GM12878 (cell line): Measurements from ENCODE around the gene EDC4.

Experiments
- CBFB ChIP-seq: IDR thresholded peaks from 2 replicates; pipeline ENCODE4 v1.6.1; 2016; ENCODE audit warnings: antibody characterized with exemption, low read depth
- EP300 ChIP-seq, 2 experiments: fragments of 150-350 bp in 1 of 2; IDR thresholded peaks; 2 replicates each; pipeline ENCODE4 v1.6.1; 2011 to 2012; ENCODE audit warnings: low read depth in 2 of 2, low read length in 2 of 2, borderline replicate concordance in 1 of 2, improper control_type of control experiment in 1 of 2, inconsistent platforms in 1 of 2; ENCODE audit not compliant: control insufficient read depth in 1 of 2
- FOXM1 ChIP-seq: IDR thresholded peaks from 2 replicates; pipeline ENCODE4 v1.6.1; 2012; ENCODE audit warnings: low read depth, mild to moderate bottlenecking, inconsistent platforms, low read length, moderate library complexity
- HDAC6 ChIP-seq: fragments of 200-600 bp; sonication (generic); IDR thresholded peaks from one replicate; pipeline ENCODE4 v1.8.0; 2017; ENCODE audit warnings: antibody characterized with exemption; ENCODE audit not compliant: unreplicated experiment
- JUNB ChIP-seq: IDR thresholded peaks from 2 replicates; pipeline ENCODE4 v1.6.1; 2016; ENCODE audit warnings: antibody characterized with exemption, mild to moderate bottlenecking
- MYC ChIP-seq: IDR thresholded peaks from 2 replicates; pipeline ENCODE4 v1.6.1; 2011; ENCODE audit warnings: mild to moderate bottlenecking, low read length, moderate library complexity, inconsistent platforms; ENCODE audit not compliant: insufficient read depth, insufficient replicate concordance, insufficient read length, severe bottlenecking
- NBN ChIP-seq: fragments of 450-650 bp; IDR thresholded peaks from 2 replicates; pipeline ENCODE4 v1.6.1; 2016
- POLR2A ChIP-seq: IDR thresholded peaks from 2 replicates; pipeline ENCODE4 v1.6.1; 2011; ENCODE audit warnings: low read depth, mild to moderate bottlenecking, low read length
- RAD21 ChIP-seq: IDR thresholded peaks from 2 replicates; pipeline ENCODE4 v1.6.1; 2011; ENCODE audit warnings: mild to moderate bottlenecking, low read depth, low read length, moderate library complexity; ENCODE audit not compliant: insufficient read depth
- RCOR1 ChIP-seq: conservative IDR thresholded peaks from 2 replicates; pipeline ENCODE4 v1.6.1; 2012; ENCODE audit warnings: low read depth, low read length, improper control_type of control experiment
- ZNF274 ChIP-seq: IDR thresholded peaks from one replicate; pipeline ENCODE4 v1.8.0; 2011; ENCODE audit not compliant: insufficient read length, insufficient read depth
- TF ChIP-seq, protein P1 (sequence below), 3 experiments: IDR thresholded peaks in 2 of 3; conservative IDR thresholded peaks in 1 of 3; 2 replicates each; pipeline ENCODE4 v1.5.1; 2011; ENCODE audit warnings: low read depth in 3 of 3, low read length in 3 of 3, mild to moderate bottlenecking in 3 of 3, control low read depth in 2 of 3, moderate library complexity in 2 of 3, inconsistent platforms in 1 of 3, mixed read lengths in 1 of 3; ENCODE audit not compliant: control insufficient read depth in 2 of 3, insufficient read depth in 1 of 3; ENCODE audit errors: extremely low read depth in 1 of 3

DNA sequence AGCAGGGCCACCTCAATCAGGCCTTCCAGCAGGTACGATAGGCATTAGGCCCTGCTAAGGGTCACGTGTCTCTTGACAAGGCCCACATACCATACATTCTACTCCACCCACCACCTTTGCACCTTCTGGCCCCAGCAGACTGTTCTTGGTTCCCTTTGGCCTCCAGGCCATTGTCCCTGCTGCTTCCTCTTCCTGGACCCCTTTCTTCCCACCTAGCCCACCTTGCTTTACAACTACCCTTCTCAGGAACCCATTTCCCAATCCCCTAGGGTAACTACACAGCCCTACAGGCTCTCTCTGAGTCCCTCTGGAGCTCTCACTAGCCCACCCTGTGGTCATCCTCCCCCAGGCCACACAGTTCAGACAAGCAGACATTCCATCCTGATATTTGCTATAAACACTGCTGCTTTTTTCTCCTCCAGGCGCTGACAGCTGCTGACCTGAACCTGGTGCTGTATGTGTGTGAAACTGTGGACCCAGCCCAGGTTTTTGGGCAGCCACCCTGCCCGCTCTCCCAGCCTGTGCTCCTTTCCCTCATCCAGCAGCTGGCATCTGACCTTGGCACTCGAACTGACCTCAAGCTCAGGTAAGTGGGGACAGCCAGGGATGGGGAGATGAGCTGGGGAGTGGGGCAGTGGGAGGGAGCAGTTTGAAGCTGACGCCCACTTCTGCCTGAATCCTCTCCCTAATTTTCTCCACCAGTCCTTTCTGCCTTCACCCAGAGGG is 10.5 kb downstream of the EDC4 start:
- TF ChIP-seq MYC: no peak
- TF ChIP-seq, protein P1, sequence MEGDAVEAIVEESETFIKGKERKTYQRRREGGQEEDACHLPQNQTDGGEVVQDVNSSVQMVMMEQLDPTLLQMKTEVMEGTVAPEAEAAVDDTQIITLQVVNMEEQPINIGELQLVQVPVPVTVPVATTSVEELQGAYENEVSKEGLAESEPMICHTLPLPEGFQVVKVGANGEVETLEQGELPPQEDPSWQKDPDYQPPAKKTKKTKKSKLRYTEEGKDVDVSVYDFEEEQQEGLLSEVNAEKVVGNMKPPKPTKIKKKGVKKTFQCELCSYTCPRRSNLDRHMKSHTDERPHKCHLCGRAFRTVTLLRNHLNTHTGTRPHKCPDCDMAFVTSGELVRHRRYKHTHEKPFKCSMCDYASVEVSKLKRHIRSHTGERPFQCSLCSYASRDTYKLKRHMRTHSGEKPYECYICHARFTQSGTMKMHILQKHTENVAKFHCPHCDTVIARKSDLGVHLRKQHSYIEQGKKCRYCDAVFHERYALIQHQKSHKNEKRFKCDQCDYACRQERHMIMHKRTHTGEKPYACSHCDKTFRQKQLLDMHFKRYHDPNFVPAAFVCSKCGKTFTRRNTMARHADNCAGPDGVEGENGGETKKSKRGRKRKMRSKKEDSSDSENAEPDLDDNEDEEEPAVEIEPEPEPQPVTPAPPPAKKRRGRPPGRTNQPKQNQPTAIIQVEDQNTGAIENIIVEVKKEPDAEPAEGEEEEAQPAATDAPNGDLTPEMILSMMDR (IDR thresholded peaks at IDR 0.05 in 2 of 3, conservative IDR thresholded peaks at IDR 0.05 in 1 of 3; ENCODE audit: control insufficient read depth in 2 of 3, extremely low read depth in 1 of 3, insufficient read depth in 1 of 3, low read depth in 3 of 3, low read length in 3 of 3): no peak
- no peak for TF ChIP-seq HDAC6
- no peak for TF ChIP-seq CBFB
- no peak for TF ChIP-seq NBN
- no peak for TF ChIP-seq RAD21
- TF ChIP-seq POLR2A: no peak
- no peak for TF ChIP-seq EP300 (IDR thresholded peaks at IDR 0.05; ENCODE audit: borderline replicate concordance in 1 of 2, control insufficient read depth in 1 of 2, low read depth in 2 of 2, low read length in 2 of 2)
- TF ChIP-seq RCOR1: no peak
- TF ChIP-seq ZNF274: no peak
- TF ChIP-seq FOXM1: no peak
- TF ChIP-seq JUNB: no peak
